IPS-18c (cell line): ENCODE results near the gene RNF113A.
"Not testable (repeated sequence)": the region's sequence is repeated elsewhere in the genome, so short reads cannot be mapped to it uniquely, and the experiment has no call there.

Experiments
- H3K4me3 ChIP-seq: 2 replicates; pipeline ENCODE4 v1.7.0; 2013; ENCODE audit warnings: low read depth, mild to moderate bottlenecking, low read length, moderate library complexity; ENCODE audit not compliant: insufficient read depth
- H3K9me3 ChIP-seq: one replicate; pipeline ENCODE4 v1.6.1; 2013; ENCODE audit warnings: mild to moderate bottlenecking, low read length, moderate library complexity; ENCODE audit not compliant: control insufficient read depth, insufficient read depth

RNF113A gene

DNA sequence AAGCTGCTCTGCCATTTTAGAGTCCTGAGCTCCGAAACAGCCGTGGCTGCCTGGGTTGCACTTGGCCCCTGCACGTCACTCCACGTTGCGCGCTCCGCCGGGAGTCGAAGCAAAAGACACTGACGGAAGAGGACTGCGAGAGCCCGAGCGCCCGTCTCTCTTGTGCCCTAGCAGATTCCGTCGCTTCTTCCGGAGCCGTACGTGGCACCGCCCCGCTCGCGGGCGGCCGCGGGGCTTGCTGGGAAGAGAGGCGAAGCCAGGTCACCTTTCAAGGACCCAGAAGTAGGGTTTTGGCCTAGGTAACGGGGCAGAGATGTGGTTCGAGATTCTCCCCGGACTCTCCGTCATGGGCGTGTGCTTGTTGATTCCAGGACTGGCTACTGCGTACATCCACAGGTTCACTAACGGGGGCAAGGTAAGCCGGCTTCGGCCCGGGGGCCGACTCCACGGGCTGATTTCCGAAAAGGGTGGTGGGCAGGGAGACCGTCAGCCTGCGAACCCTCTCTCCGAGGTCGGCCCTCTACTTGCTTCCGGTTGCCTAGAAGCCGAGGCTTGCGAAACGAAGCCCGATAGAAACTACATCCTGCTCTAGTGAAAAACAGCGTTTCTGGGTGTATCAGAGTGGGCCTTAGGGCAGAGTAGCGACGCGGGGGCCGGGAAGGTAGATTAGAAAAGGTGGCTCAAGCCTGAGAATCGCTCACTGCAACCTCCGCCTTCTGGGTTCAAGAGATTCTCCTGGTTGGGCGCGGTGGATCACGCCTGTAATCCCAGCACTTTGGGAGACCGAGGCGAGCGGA, at the start of gene RNF113A, which contains the start of gene NDUFA1:
RNF113A (minus strand) TSS at position 135 of the 797 bp plus-strand sequence; CDS start at position 15, 120 bp downstream.
NDUFA1 (plus strand) TSS at position 234 of the 797 bp plus-strand sequence; CDS start at position 314, 80 bp downstream.
- Histone ChIP-seq H3K4me3 (peak within 1 kb of the TSS; percentile 67), H3K9me3 (peaks cover 7% of the 10 kb centered on the region)

DNA sequence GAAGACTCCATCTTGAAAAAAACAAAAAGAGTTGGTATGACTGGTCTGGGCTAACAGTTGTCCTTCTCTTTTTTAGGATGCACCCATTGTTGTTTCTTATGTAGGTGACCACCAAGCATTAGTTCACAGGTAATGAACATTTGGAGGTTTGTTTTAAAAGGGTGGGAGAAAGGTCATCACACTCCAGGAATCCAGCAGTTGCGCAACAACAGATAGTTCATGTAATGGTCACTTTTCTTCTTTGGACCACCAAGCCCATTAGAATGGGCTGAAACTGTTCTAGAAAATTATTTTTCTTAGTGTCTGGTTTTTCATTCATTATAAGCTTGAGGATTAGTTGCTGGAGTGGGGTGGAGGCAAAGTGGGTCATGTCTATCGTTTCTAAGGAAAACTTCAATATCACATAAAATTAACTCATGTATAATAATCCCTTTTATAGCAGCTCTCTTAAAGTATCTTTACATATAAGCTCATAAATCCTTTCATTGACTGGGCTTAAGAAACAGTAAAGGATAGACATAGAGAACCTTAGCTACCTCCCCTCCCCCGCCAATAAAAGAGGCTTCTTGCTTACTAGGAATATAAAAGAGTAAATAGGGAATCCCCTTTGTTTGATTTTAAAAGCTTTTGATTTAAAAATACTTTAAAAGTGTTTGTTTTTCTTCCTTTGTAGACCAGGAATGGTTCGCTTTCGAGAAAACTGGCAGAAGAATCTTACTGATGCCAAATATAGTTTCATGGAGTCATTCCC, 48.5 kb upstream of the RNF113A start:
- H3K9me3 ChIP-seq = peaks cover 9% of the 10 kb centered on the region
- H3K4me3 ChIP-seq = no peak overlapping the region

DNA sequence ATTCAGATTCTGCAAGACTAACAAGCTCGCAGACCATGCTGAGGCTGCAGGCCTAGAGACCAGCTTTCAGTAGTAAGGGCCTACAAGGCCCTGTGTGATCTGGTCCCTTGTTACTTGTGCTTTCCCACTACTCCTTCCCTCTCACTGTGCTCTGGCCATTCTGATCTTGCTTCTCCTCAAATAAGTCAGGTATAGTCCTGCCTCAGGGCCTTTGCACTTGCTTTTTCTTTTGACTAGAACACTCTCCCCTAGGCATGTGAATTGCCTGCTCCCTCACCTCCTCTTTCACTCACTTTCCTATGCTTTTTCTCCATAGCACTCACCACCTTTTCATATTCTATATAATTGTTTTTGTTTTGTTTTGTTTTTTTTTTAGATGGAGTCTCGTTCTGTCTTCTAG, 46.3 kb upstream of the RNF113A start:
- Histone ChIP-seq H3K9me3 (peaks cover 13% of the 10 kb centered on the region), H3K4me3 (no peak overlapping the region)

- no peak overlapping the region for H3K4me3 ChIP-seq
- H3K9me3 ChIP-seq = peaks cover 13% of the 10 kb centered on the region
Observed at GRCh38 chrX:119916310-119916709, 44.8 kb upstream of the RNF113A start.

GRCh38 chrX:119900976-119901375, 29.4 kb upstream of the RNF113A start:
- Histone ChIP-seq H3K9me3 (peaks cover 8% of the 10 kb centered on the region), H3K4me3 (no peak overlapping the region)

GRCh38 chrX:119899125-119899524, 27.6 kb upstream of the RNF113A start:
- Histone ChIP-seq H3K4me3 (no peak overlapping the region), H3K9me3 (peaks cover 3% of the 10 kb centered on the region)

GRCh38 chrX:119895843-119896326, 24.4 kb upstream of the RNF113A start, which contains the start of gene AKAP14:
AKAP14 (plus strand) TSS chrX:119895893; CDS start chrX:119903224, 7,331 bp downstream.
- Histone ChIP-seq H3K4me3 (no peak within 1 kb of the TSS), H3K9me3 (no peaks in the 10 kb centered on the region)

- H3K9me3 ChIP-seq, H3K4me3 ChIP-seq: not testable (repeated sequence)
Observed at GRCh38 chrX:119891961-119892692, 20.6 kb upstream of the RNF113A start.

GRCh38 chrX:119890626-119891025, 19.1 kb upstream of the RNF113A start:
- H3K9me3 ChIP-seq, H3K4me3 ChIP-seq: not testable (repeated sequence)

DNA sequence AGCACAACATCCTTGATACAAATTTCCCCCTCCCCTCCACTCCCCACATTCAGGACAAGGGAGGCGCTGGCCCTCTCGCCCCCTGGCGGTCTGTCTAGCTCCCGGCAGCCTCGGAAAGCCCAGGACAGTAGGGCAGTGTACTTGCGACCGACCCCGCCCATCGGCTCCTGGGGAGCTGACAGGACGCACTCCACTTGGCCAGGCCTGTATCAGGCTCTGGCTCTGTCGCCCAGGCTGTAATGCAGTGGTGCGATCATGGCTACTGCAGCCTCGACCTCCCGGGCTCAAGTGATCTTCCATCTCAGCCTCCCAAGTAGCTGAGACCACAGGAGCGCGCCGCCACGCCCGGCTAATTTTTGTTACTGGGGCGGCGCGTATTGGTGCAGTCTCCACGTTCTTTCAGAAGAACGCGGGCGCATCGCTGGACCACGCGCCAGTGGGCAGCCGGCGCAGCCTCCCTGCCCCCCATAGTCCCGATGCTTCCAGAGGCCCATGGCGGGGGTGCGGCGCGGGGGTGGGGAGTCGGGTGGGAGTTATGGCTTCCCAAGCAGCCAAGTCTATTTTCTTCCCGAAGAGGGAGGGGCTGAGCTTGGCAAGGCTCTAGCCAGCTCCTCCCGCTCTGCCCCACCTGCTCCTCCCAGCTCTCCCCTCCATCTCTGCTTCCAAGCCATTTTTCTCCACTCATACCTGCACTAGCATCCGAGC, 16.3 kb upstream of the RNF113A start:
- Histone ChIP-seq H3K4me3 (peak overlapping the region; percentile 41; the same call in 1 of the 2 replicates), H3K9me3 (peaks cover 5% of the 10 kb centered on the region)

- Histone ChIP-seq H3K9me3 (peaks cover 10% of the 10 kb centered on the region), H3K4me3 (no peak overlapping the region)
Observed at GRCh38 chrX:119885554-119886428, 14.3 kb upstream of the RNF113A start.

DNA sequence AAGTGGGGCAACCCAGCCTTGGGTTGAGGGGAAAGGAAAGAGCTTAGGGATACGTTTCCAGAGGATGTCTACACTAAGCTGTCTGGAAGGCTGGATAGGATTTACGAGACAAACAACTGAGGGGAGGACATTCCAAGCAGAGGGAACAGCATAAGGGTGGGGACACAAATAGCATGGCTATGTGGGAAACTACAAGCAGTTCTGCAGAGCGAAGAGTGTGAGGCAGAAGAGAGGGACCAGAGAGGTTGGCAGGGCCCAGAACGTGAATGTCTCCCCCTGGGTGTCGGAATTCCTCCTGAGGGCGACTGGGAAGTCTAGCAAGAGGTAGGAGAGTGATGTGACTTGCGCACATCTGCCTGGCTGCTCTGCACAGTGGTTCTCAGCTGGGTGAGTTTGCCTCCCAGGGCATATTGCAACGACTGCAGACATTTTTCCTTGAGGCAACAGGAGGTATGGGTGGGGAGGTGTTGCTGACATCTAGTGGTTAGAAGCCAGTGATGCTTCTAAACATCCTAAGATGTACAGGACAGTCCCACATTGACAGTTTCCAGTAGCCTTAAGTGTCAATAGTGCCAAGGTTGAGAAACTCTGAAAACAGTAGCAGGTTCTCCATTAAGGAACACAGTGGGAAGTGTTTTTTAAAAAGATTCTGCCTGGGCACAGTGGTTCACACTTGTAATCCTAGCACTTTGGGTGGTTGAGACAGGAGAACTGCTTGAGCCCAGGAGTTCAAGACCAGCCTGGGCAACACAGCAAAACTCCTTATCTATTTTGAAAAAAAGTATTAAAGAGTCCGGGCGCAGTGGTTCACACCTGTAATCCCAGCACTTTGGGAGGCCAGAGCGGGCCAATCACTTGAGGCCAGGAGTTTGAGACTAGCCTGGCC, 9.3 kb upstream of the RNF113A start:
- peaks cover 5% of the 10 kb centered on the region for H3K9me3 ChIP-seq
- no peak overlapping the region for H3K4me3 ChIP-seq

DNA sequence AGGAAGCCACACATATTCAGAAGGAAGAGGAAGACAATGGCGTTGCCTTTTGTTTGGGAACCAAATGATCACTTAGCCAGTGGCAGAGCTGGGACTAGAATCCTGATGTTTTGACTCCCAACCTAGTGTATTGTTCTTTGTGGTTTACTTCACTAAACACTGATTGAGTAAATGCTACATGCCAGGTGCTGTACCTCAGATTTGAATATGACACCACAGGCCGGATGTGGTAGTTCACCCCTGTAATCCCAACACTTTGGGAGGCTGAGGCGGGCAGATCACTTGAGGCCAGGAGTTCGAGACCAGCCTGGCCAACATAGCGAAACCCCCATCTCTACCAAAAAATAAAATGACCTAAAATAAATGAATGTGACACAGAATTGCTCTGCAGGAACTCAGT, 8.5 kb upstream of the RNF113A start:
- peaks cover 5% of the 10 kb centered on the region for H3K9me3 ChIP-seq
- H3K4me3 ChIP-seq = no peak overlapping the region

DNA sequence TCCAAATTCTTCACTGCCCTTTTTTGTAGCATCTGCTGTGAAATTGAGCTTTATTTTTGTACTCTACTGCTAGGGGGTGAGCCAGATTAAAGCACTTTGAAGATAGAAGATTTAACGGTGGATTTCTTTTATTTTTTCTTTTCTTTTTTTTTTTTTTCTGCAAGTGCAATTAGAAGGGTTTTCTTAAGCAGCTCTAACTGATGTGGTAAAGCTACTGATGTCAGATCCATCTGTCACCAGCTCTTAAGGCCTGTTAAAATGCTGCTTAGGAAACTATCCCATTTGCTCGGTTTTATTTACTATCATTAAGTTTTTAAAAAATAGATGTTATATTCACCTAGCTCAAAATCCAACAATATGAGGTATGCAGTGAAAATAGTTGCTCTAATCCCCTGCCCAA, 7.2 kb upstream of the RNF113A start:
- H3K9me3 ChIP-seq = peaks cover 5% of the 10 kb centered on the region
- H3K4me3 ChIP-seq = no peak overlapping the region

GRCh38 chrX:119871245-119871598, 311 bp downstream of the RNF113A start:
- Histone ChIP-seq H3K9me3 (peaks cover 7% of the 10 kb centered on the region), H3K4me3 (peak overlapping the region; percentile 67)
